Measurements from ENCODE around the gene WSB1.

DNA sequence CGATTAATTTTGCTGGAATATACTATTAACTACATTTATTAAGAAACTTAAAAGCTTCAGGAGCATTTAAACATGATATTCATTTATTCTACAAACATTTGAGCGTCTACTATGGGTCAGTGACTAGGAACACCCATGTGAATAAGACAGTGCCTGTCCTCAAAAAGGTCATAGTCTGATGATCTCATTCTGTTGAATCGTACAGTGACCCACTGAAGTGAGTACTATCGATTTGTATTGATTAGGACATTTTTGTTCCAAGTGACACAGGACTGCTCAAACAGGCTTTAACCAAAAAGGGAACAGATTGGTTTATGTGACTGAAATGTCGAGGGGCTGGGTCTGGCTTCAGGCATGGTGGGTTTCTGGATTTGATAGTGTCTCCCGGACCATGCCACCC lies 68.6 kb downstream of the WSB1 start:
- TF ChIP-seq POLR2A (IDR thresholded peaks at IDR 0.05): no peak
- TF ChIP-seq, protein P1, sequence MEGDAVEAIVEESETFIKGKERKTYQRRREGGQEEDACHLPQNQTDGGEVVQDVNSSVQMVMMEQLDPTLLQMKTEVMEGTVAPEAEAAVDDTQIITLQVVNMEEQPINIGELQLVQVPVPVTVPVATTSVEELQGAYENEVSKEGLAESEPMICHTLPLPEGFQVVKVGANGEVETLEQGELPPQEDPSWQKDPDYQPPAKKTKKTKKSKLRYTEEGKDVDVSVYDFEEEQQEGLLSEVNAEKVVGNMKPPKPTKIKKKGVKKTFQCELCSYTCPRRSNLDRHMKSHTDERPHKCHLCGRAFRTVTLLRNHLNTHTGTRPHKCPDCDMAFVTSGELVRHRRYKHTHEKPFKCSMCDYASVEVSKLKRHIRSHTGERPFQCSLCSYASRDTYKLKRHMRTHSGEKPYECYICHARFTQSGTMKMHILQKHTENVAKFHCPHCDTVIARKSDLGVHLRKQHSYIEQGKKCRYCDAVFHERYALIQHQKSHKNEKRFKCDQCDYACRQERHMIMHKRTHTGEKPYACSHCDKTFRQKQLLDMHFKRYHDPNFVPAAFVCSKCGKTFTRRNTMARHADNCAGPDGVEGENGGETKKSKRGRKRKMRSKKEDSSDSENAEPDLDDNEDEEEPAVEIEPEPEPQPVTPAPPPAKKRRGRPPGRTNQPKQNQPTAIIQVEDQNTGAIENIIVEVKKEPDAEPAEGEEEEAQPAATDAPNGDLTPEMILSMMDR (IDR thresholded peaks at IDR 0.05): no peak
- no peak for TF ChIP-seq EP300 (IDR thresholded peaks at IDR 0.05)
- TF ChIP-seq POLR2AphosphoS5 (IDR thresholded peaks at IDR 0.05): no peak

Data from gastroesophageal sphincter (tissue), 3 donors.